Measurements from ENCODE around the gene PPP1R12A. TPM values are rescaled to one million over a fixed set of nuclear protein-coding genes. Genes with fewer than 3 reads are reported as not detected.

Gene PPP1R12A
- total RNA-seq, 2 donors from 2014 or later: 64.3 to 70.7 TPM

GRCh38 chr12:79778802-79779448 lies 156.0 kb downstream of the PPP1R12A start:
- H3K4me1 ChIP-seq: peaks cover 0 to 26% of the 10 kb centered on the region in 2 donors
- peaks cover 15% of the 10 kb centered on the region for H3K36me3 ChIP-seq
- no peaks in the 10 kb centered on the region for H3K27me3 ChIP-seq
- no peak for TF ChIP-seq CTCF (IDR thresholded peaks at IDR 0.05)
- DNase-seq (ENCODE audit: low spot score): no peak
- H3K9me3 ChIP-seq: no peaks in the 10 kb centered on the region
- H3K27ac ChIP-seq: no peak overlapping the region
- no peak overlapping the region for H3K4me3 ChIP-seq

- no peak for TF ChIP-seq CTCF (IDR thresholded peaks at IDR 0.05)
- no peaks in the 10 kb centered on the region for H3K9me3 ChIP-seq
- peaks cover 15% of the 10 kb centered on the region for H3K36me3 ChIP-seq
- H3K27me3 ChIP-seq: no peaks in the 10 kb centered on the region
- no peak overlapping the region for H3K4me3 ChIP-seq
- DNase-seq (ENCODE audit: low spot score): no peak
- peak overlapping the region; percentile 15 to 43 for H3K27ac ChIP-seq
- peaks cover 0 to 14% of the 10 kb centered on the region in 2 donors for H3K4me1 ChIP-seq
Observed at GRCh38 chr12:79776111-79776510, 158.8 kb downstream of the PPP1R12A start.

GRCh38 chr12:79775355-79776027 lies 159.4 kb downstream of the PPP1R12A start:
- TF ChIP-seq CTCF (IDR thresholded peaks at IDR 0.05): no peak
- Histone ChIP-seq H3K9me3 (no peaks in the 10 kb centered on the region), H3K4me3 (no peak overlapping the region), H3K36me3 (peaks cover 15% of the 10 kb centered on the region), H3K4me1 (peaks cover 0 to 14% of the 10 kb centered on the region in 2 donors), H3K27me3 (no peaks in the 10 kb centered on the region), H3K27ac (peak overlapping the region; percentile 15 to 43)
- DNase-seq (ENCODE audit: low spot score): no peak

- Histone ChIP-seq H3K4me3 (no peak overlapping the region), H3K4me1 (peaks cover 0 to 24% of the 10 kb centered on the region in 2 donors), H3K9me3 (no peaks in the 10 kb centered on the region), H3K27me3 (no peaks in the 10 kb centered on the region), H3K36me3 (peaks cover 5% of the 10 kb centered on the region), H3K27ac (no peak overlapping the region)
- no peak for DNase-seq (ENCODE audit: low spot score)
- TF ChIP-seq CTCF (IDR thresholded peaks at IDR 0.05): no peak
Observed at GRCh38 chr12:79773896-79774295, 161.0 kb downstream of the PPP1R12A start.

GRCh38 chr12:79769860-79770485 lies 164.9 kb downstream of the PPP1R12A start:
- H3K4me1 ChIP-seq: peaks cover 0 to 10% of the 10 kb centered on the region in 2 donors
- no peaks in the 10 kb centered on the region for H3K27me3 ChIP-seq
- H3K4me3 ChIP-seq: no peak overlapping the region
- DNase-seq (ENCODE audit: low spot score): no peak
- peak overlapping the region in 1 of 2 donors; percentile 42 for H3K27ac ChIP-seq
- no peaks in the 10 kb centered on the region for H3K9me3 ChIP-seq
- no peak for TF ChIP-seq CTCF (IDR thresholded peaks at IDR 0.05)
- peaks cover 4% of the 10 kb centered on the region for H3K36me3 ChIP-seq
